Measurements from ENCODE around the gene HOXC10.

- TF ChIP-seq POLR2AphosphoS5 (IDR thresholded peaks at IDR 0.05; ENCODE audit: low read depth, low read length) = no peak; the same call in none of the 2 replicates
- TF ChIP-seq CTCF (IDR thresholded peaks at IDR 0.05) = no peak
- TF ChIP-seq SIN3A (IDR thresholded peaks at IDR 0.05; ENCODE audit: borderline replicate concordance, insufficient read depth, low read depth, low read length) = no peak
- TF ChIP-seq REST (IDR thresholded peaks at IDR 0.05; ENCODE audit: insufficient read depth in 1 of 2, low read depth in 2 of 2, low read length in 1 of 2) = no peak
Observed at GRCh38 chr12:54033106-54033979, 48.4 kb downstream of the HOXC10 start.

Data from Panc1 (cell line).